HS-5 (cell line): ENCODE results near the gene NEB.
"Not testable (repeated sequence)": the region's sequence is repeated elsewhere in the genome, so short reads cannot be mapped to it uniquely, and the experiment has no call there.

Experiments used
- DNase-seq: peaks from one replicate; pipeline ENCODE4 v3.0.0-alpha.2; 2012; ENCODE audit warnings: low read depth

NEB gene

GRCh38 chr2:151761193-151761592 lies 26.9 kb upstream of the NEB start:
- no peak for DNase-seq

GRCh38 chr2:151760139-151760650 lies 25.9 kb upstream of the NEB start:
- DNase-seq, result no peak

DNA sequence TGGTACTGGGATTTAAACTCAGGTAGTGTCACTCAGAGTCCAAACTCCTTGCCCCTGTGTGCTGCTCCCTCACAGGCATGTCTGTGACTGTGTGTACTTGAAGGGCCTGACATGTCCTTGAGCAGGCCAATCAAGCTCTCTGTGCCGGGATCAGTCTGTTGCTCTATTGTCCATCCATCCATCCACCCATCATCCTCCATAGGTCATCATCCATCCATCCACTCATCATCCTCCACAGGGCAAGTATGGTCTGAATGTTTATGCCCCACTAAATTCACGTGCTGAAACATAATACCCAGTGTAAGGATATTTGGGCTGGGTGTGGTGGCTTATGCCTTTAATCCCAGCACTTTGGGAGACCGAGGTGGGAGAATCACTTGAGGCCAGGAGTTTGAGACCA lies 24.5 kb upstream of the NEB start:
- no peak for DNase-seq

- DNase-seq, result no peak
Measured at GRCh38 chr2:151757861-151758260, 23.6 kb upstream of the NEB start.

GRCh38 chr2:151756820-151757219 lies 22.5 kb upstream of the NEB start:
- no peak for DNase-seq

- DNase-seq, result no peak
Measured at GRCh38 chr2:151754253-151754897, 20.1 kb upstream of the NEB start.

- no peak for DNase-seq
Measured at GRCh38 chr2:151753540-151753939, 19.3 kb upstream of the NEB start.

GRCh38 chr2:151745261-151745660 lies 11.0 kb upstream of the NEB start:
- DNase-seq, result not testable (repeated sequence)

DNA sequence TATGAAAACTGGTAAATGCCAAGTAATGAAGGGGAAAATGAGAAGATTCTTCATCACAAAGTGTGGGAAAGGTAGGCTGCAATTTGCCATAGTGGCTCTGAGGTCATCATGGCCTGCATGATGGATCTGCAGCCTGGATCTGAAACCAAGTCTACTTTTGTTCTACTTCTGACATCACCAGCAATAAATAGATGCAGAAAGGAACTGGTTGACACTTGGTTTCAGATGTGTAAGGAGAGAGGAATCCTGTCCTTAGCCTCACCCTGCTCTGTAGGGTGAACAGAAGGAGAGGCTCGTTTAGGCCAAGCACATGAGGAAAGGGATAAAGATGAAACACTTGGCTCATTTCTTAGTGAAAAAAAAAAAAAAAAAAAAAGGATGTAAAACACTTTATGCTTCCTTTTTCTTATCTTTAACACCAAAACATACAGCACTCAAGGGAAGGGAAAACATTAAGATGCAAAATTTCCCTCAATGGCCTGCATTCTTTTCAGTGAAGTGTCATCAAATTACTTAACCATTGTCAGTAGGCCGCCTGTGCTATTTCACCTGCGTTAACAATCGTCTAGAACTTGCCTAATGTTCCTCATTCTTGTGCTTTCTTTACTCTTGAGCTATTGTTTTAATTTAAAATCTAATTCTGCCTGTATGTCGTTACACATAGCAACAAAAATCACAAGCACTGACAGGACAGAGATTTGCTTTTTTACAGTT lies 3.9 kb downstream of the NEB start:
- DNase-seq, result no peak

- DNase-seq, result no peak
Measured at GRCh38 chr2:151729837-151730236, 4.4 kb downstream of the NEB start.

- no peak for DNase-seq
Measured at GRCh38 chr2:151729415-151729811, 4.9 kb downstream of the NEB start.

GRCh38 chr2:151728804-151729414 lies 5.4 kb downstream of the NEB start:
- no peak for DNase-seq

DNA sequence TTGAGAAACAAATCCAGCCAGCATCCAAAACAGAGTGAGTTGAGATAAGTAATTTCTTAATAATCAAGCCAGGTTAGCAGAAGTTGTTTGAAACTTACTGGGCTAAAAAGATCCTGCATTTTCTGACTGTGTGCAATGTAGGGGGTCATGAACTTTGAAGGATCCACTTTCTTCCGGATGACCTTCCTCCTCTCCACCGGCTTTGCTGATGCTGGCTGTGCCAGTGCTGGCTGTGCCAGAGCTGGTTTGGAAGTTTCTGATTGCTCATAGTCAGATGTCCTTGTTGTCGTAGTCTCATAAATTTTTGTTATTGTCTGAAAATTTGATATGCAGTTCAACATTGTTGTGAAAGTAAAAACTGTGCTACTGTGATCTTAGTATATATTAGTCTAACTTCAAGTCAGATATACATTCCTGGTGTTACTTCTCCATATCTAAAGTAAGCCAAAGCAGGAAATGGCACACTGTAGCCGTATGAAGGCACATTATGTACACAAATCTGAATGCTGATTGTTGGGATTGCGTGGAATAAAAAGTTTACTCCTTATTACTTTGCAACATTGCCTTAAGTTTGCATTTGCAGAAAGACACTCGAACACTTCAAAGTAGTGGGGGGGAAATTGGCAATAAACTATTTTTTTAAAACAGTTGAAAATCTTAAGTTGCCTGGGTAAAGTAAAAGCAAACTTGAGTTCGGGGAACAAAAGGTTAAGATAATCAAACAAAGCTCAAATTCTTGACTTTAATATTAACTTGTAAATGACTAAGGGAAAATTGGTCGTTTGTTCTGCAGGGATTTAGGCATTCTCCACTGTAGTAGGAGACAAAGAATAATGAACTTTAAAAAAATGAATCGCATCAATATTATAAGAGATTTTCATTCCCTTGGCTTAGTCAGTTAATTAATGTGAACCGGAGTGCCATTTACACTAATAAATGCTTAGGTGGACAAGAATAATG lies 6.4 kb downstream of the NEB start:
- DNase-seq, result no peak

DNA sequence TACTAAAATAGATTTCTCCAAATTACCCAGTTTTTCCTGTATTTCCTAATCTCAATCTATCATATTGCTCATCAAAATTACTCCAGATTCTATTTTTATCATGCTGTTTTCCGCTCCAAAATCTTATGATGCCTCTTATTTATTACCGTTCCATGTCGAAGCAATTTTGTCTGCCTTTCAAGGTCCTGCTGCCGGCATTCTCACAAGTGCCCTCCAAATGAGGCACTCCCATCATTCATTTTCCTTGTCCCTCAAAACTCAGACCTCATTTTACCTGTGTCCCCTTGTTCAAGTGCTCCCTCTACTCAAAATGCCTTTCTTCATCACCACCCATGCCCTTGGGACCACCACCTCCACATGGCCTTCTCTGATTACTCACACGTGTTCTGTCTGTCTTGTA lies 13.1 kb downstream of the NEB start:
- no peak for DNase-seq

DNA sequence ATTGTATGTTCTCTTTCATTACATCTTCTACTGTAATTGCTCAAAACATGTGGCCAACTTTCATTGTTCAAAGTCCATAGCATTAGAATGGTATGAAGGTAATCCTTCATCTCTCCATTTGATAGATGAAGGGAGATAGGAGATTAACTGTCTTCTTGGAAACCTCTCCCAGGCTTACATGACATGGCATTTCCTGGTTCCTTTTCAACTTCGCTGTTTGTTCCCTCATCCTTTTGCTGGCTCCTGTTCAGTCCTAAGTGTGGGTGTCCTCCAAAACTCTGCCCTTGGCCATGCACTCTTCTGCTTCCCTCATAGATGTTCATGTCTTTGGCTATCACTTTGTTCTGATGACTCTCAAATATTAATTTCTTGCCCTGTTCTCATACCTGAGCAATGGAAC lies 13.8 kb downstream of the NEB start:
- no peak for DNase-seq

GRCh38 chr2:151718796-151719195 lies 15.5 kb downstream of the NEB start:
- no peak for DNase-seq

DNA sequence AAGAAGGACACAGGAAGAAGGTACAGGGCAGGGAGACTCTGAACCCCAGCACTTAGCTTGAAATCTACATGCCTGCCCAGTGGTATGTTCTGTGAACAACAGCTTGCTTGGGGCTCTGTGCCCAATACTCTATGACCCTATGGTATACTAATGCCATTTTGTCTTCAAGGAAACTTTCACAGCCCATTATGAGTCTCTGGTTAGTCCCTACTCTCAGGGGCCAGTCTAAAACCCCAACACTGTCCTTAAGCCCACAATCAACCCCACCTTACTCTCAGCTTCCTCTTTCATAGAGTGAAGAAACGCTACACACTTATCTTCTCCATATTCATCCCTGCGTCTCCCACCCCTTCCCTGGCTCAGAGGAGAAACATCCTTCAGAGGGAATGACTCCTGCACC lies 16.0 kb downstream of the NEB start:
- DNase-seq, result no peak

- no peak for DNase-seq
Measured at GRCh38 chr2:151716721-151717120, 17.6 kb downstream of the NEB start.

- no peak for DNase-seq
Measured at GRCh38 chr2:151713291-151713903, 20.9 kb downstream of the NEB start.

GRCh38 chr2:151711025-151711424 lies 23.3 kb downstream of the NEB start:
- DNase-seq, result no peak

GRCh38 chr2:151708788-151709187 lies 25.5 kb downstream of the NEB start:
- DNase-seq, result no peak

- no peak for DNase-seq
Measured at GRCh38 chr2:151707857-151708256, 26.4 kb downstream of the NEB start.
